ENCODE results near the gene PTPN1. TPM values are rescaled to one million over a fixed set of nuclear protein-coding genes. Genes with fewer than 3 reads are reported as not detected.
"Not testable (repeated sequence)": the region's sequence is repeated elsewhere in the genome, so short reads cannot be mapped to it uniquely, and the experiment has no call there.

PTPN1 gene
- total RNA-seq, 1 donor from 2014 or later = 26.0 TPM

DNA sequence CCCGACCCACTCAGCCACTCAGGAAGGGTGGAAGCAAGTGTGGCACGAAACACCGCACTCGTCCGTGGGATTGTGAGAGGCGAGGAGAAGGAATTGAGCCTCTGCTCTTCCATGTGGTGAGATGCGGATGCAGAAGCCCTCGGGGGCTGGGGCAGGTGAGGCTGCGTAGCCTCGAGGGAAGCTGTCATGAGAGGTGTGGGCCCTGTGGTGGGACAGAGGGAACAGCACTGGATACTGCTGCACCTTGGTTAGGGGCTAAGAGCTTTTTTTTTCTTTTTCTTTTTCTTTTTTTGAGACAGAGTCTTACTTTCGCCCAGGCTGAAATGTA, 86.5 kb downstream of the PTPN1 start:
- Mint-ChIP-seq H3K9me3 (ENCODE audit: low read depth) (no peaks in the 10 kb centered on the region), H3K27ac (peak overlapping the region; percentile 45), H3K4me1 (ENCODE audit: low read depth) (peaks cover 4% of the 10 kb centered on the region), H3K27me3 (peaks cover 4% of the 10 kb centered on the region), H3K36me3 (ENCODE audit: insufficient read depth) (no peaks in the 10 kb centered on the region), H3K4me3 (ENCODE audit: low read depth) (no peak overlapping the region)
- no peak for DNase-seq (ENCODE audit: low spot score, unreplicated experiment)
- TF ChIP-seq, protein P1, sequence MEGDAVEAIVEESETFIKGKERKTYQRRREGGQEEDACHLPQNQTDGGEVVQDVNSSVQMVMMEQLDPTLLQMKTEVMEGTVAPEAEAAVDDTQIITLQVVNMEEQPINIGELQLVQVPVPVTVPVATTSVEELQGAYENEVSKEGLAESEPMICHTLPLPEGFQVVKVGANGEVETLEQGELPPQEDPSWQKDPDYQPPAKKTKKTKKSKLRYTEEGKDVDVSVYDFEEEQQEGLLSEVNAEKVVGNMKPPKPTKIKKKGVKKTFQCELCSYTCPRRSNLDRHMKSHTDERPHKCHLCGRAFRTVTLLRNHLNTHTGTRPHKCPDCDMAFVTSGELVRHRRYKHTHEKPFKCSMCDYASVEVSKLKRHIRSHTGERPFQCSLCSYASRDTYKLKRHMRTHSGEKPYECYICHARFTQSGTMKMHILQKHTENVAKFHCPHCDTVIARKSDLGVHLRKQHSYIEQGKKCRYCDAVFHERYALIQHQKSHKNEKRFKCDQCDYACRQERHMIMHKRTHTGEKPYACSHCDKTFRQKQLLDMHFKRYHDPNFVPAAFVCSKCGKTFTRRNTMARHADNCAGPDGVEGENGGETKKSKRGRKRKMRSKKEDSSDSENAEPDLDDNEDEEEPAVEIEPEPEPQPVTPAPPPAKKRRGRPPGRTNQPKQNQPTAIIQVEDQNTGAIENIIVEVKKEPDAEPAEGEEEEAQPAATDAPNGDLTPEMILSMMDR (IDR thresholded peaks at IDR 0.05; ENCODE audit: unreplicated experiment) = no peak

DNA sequence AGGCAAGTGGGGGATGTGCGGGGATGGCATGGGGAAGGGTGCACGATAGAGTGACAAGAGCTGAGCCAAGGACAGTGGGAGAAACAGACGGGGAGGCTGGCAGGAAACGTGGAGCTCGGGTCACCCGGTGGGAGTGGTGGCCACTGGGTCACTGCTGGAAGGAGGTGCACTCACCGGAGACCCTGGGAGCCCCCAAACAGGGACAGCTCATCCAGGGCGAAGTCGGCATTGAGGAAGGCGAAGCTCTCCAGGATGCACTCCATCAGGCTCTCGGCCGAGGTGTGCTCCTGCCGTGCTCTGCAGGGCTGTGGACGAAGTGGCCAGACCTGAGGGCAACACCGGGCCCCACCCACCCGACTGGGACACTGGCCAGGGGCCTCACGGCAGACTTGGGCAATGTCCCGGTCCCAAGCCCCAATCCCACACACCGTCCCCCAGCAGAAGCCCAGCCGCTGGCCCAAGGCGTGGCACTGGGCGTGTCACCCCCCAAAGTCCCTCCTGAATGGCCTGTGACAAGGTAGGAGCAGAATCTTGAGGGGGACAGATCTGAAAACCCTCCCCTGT, 87.3 kb downstream of the PTPN1 start:
- Mint-ChIP-seq H3K9me3 (ENCODE audit: low read depth) (no peaks in the 10 kb centered on the region), H3K27me3 (peaks cover 4% of the 10 kb centered on the region), H3K36me3 (ENCODE audit: insufficient read depth) (no peaks in the 10 kb centered on the region), H3K4me1 (ENCODE audit: low read depth) (peaks cover 4% of the 10 kb centered on the region), H3K27ac (no peak overlapping the region), H3K4me3 (ENCODE audit: low read depth) (no peak overlapping the region)
- DNase-seq (ENCODE audit: low spot score, unreplicated experiment) = no peak
- TF ChIP-seq, protein P1 (IDR thresholded peaks at IDR 0.05; ENCODE audit: unreplicated experiment) = no peak

DNA sequence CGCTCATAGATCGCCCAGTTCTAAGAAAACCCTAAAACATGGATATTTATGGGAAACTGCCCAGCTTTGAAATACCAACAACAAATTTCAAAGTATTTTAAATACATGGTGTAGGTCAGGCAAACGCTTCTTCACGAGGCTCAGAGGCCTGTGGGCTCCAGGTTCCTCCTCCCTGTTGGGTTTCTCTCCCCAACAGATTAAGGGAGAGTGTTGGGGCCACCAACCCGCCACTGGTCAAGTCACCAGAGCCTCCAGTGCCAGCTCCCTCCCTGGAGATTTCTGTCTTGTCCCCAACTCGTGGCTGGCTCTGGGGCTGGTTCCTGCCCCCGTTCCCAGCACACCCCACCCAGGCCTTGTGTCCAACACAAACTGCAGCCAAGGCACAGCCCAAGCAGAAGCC, 87.9 kb downstream of the PTPN1 start:
- Mint-ChIP-seq H3K4me1 (ENCODE audit: low read depth) (peaks cover 4% of the 10 kb centered on the region), H3K4me3 (ENCODE audit: low read depth) (no peak overlapping the region), H3K36me3 (ENCODE audit: insufficient read depth) (no peaks in the 10 kb centered on the region), H3K27ac (peak overlapping the region; percentile 33), H3K9me3 (ENCODE audit: low read depth) (no peaks in the 10 kb centered on the region), H3K27me3 (peaks cover 4% of the 10 kb centered on the region)
- no peak for DNase-seq (ENCODE audit: low spot score, unreplicated experiment)
- TF ChIP-seq, protein P1 (IDR thresholded peaks at IDR 0.05; ENCODE audit: unreplicated experiment) = no peak

DNA sequence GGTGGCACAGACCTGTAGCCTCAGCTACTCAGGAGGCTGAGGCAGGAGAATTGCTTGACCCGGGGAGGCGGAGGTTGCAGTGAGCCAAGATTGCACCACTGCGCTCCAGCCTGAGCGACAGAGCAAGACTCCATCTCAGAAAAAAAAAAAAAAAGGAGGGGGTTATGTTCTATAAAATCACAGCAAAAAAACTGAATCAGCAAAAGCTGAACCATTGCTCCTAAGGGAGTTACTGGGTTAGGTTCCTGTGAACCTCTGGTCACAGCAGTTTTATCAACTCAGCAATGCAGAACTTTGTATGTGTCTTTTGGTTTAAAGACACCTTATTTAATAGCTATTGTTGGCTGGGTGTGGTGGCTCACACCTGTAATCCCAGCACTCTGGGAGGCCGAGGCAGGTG, 88.6 kb downstream of the PTPN1 start:
- H3K27me3 Mint-ChIP-seq; H3K27ac Mint-ChIP-seq; H3K4me3 Mint-ChIP-seq (ENCODE audit: low read depth); DNase-seq (ENCODE audit: low spot score, unreplicated experiment); H3K9me3 Mint-ChIP-seq (ENCODE audit: low read depth); H3K36me3 Mint-ChIP-seq (ENCODE audit: insufficient read depth); H3K4me1 Mint-ChIP-seq (ENCODE audit: low read depth): not testable (repeated sequence)

DNA sequence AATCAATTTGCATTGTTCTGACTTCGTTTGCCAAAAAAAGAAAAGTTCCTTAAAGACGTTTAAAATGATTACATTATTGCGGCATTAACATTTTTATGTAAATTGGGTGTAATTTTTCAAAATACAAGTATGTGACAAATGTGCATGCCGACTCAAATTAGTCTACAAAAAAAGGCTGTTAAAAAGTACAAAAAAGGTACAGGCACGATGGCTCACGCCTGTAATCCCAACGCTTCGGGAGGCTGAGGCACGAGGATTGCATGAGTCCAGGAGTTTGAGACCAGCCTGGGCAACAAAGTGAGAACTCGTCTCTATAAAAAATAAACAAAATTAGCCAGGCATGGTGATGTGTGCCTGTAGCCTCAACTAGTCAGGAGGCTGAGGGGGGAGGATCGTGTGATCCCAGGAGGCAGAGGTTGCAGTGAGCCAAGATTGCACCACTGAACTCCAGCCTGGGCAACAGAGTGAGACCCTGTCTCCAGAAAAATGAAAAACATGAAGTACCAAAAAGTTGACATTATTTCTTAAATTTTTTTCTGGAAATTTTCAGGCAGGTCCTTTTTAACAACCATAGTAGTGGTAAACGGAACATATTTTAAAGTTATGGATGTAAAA, 90.2 kb downstream of the PTPN1 start:
- Mint-ChIP-seq H3K27ac (no peak overlapping the region), H3K4me1 (ENCODE audit: low read depth) (peaks cover 4% of the 10 kb centered on the region), H3K4me3 (ENCODE audit: low read depth) (no peak overlapping the region), H3K27me3 (peaks cover 4% of the 10 kb centered on the region), H3K9me3 (ENCODE audit: low read depth) (no peaks in the 10 kb centered on the region), H3K36me3 (ENCODE audit: insufficient read depth) (no peaks in the 10 kb centered on the region)
- TF ChIP-seq, protein P1 (IDR thresholded peaks at IDR 0.05; ENCODE audit: unreplicated experiment) = no peak
- no peak for DNase-seq (ENCODE audit: low spot score, unreplicated experiment)
